Fibroblast of pulmonary artery (primary cell): ENCODE results near the gene TMED5.
"Not testable (repeated sequence)": the region's sequence is repeated elsewhere in the genome, so short reads cannot be mapped to it uniquely, and the experiment has no call there.

ENCODE experiments used
- DNase-seq: peaks from one replicate; pipeline ENCODE4 v3.0.0-alpha.2; 2010; ENCODE audit warnings: low read depth
- H3K4me3 ChIP-seq: replicated peaks from 2 replicates; pipeline ENCODE4 v1.5.1; 2011; ENCODE audit warnings: low read depth, mild to moderate bottlenecking, control low read depth, low read length, moderate library complexity
- CTCF ChIP-seq: IDR thresholded peaks from 2 replicates; pipeline ENCODE4 v1.5.1; 2011; ENCODE audit warnings: mild to moderate bottlenecking, control low read depth, low read length, inconsistent platforms; ENCODE audit errors: missing control alignments

TMED5 gene

GRCh38 chr1:93179886-93180722 lies at the start of gene TMED5:
Gene TMED5, minus strand, starts transcription at chr1:93180413. Its CDS starts 171 bp downstream, at chr1:93180242.
- peak; percentile 99 for DNase-seq
- H3K4me3 ChIP-seq: peak within 1 kb of the TSS; percentile 98
- TF ChIP-seq CTCF: no peak

DNA sequence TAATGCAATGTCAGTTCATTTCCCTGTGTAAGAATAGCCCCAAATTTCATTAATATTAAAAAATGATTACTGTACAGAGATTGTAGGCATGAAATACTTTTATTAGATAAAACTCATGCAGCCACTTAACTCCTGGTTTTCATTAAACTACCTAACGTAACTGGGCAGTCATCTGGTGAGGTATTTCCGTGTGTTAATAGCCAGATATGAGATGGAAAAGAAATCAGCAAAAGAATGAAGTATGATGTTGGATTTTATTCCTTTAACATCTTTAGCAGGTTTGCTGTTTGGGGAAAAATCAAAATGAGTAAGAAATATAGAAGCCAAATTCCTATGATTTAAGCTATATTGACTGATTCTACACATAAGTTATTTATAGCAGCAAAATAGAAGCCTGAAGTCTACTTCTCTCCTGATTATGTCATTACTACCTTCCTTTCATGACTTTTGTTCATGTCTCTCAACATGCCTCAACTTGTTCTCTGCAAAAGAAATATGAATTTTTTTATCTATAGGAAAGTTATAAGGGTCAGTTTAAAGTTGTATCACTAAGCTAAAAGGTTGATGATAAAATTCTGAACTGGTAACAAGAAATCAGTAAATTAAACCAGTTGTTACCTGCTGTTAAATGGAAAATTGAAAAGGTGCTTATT lies 42.9 kb upstream of the TMED5 start:
- no peak for TF ChIP-seq CTCF
- DNase-seq: no peak
- H3K4me3 ChIP-seq: no peak overlapping the region

DNA sequence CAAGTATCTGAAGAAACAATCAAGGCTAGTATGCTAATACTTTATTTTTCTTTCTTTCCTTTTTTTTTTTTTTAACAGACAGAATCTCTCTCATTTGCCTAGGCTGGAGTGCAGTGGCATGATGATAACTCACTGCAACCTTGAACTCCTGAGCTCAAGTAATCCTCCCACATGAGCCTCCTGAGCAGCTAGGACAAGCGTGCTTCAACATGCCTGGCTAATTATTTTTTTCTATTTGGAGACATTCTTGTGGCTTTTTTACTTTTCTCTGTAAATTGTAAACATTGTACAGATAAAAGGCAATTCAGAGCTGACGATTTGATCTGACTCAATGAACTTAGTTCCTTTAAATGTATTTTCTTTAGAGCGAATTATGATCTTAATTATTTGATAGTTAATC lies 41.7 kb upstream of the TMED5 start:
- no peak for TF ChIP-seq CTCF
- H3K4me3 ChIP-seq: no peak overlapping the region
- DNase-seq: no peak

DNA sequence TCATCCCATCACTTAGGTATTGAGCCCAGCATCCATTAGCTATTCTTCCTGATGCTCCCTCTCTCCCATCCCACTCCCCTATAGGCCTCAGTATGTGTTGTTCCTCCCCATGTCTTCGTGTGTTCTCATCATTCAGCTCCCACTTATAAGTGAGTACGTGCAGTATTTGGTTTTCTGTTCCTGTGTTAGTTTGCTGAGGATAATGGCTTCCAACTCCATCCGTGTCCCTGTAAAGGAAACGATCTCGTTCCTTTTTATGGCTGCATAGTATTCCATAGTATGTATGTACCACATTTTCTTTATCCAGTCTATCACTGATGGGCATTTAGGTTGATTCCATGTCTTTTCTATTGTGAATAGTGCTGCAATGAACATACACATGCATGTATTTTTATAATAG lies 40.5 kb upstream of the TMED5 start:
- DNase-seq: not testable (repeated sequence)

GRCh38 chr1:93219443-93219842 lies 39.2 kb upstream of the TMED5 start:
- H3K4me3 ChIP-seq: no peak overlapping the region
- DNase-seq: no peak
- TF ChIP-seq CTCF: no peak

More for the DNA sequence above, 40.5 kb upstream of the TMED5 start:
- not testable (repeated sequence) for H3K4me3 ChIP-seq

GRCh38 chr1:93215322-93215721 lies 35.1 kb upstream of the TMED5 start:
- no peak for TF ChIP-seq CTCF
- DNase-seq: no peak
- no peak overlapping the region for H3K4me3 ChIP-seq

GRCh38 chr1:93207211-93207610 lies 27.0 kb upstream of the TMED5 start:
- no peak overlapping the region for H3K4me3 ChIP-seq
- TF ChIP-seq CTCF: no peak
- DNase-seq: no peak
